GM18951 (cell line): Measurements from ENCODE around the gene LMNB1.

ENCODE experiments used
- POLR2A ChIP-seq: IDR thresholded peaks from 4 replicates; pipeline ENCODE4 v1.6.1; 2011; ENCODE audit warnings: mild to moderate bottlenecking; ENCODE audit not compliant: insufficient read length, insufficient read depth; ENCODE audit errors: extremely low read depth
- in situ Hi-C: fragments of 300-500 bp; cut with MboI; formaldehyde crosslinking; loops from one replicate; pipeline ENCODE4 v1.12.0; 2022; ENCODE audit warnings: low sequenced_read_pairs, mixed read lengths, inconsistent platforms; ENCODE audit not compliant: unreplicated experiment

Gene LMNB1

GRCh38 chr5:126864042-126864688 lies 87.2 kb downstream of the LMNB1 start:
- in situ Hi-C loops, result no loop called here
- TF ChIP-seq POLR2A, result no peak

GRCh38 chr5:126865299-126865698 lies 88.4 kb downstream of the LMNB1 start:
- in situ Hi-C loops, result no loop called here
- TF ChIP-seq POLR2A, result no peak

GRCh38 chr5:126866851-126867636 lies 90.1 kb downstream of the LMNB1 start:
- in situ Hi-C loops, result no loop called here
- no peak for TF ChIP-seq POLR2A

GRCh38 chr5:126868338-126869004 lies 91.5 kb downstream of the LMNB1 start:
- in situ Hi-C loops, result no loop called here

GRCh38 chr5:126869005-126869451 lies 92.1 kb downstream of the LMNB1 start:
- no peak for TF ChIP-seq POLR2A
- in situ Hi-C loops, result no loop called here

More at GRCh38 chr5:126868338-126869004, 91.5 kb downstream of the LMNB1 start:
- no peak for TF ChIP-seq POLR2A

- TF ChIP-seq POLR2A, result no peak
- in situ Hi-C loops, result no loop called here
Measured at GRCh38 chr5:126871441-126871840, 94.5 kb downstream of the LMNB1 start.

- in situ Hi-C loops, result no loop called here
- TF ChIP-seq POLR2A, result no peak
Measured at GRCh38 chr5:126872561-126873354, 95.8 kb downstream of the LMNB1 start.

- TF ChIP-seq POLR2A, result no peak
Measured at GRCh38 chr5:126875303-126875785, 98.4 kb downstream of the LMNB1 start.

GRCh38 chr5:126877602-126878001 lies 100.7 kb downstream of the LMNB1 start:
- TF ChIP-seq POLR2A, result no peak
- in situ Hi-C loops, result no loop called here

More at GRCh38 chr5:126875303-126875785, 98.4 kb downstream of the LMNB1 start:
- in situ Hi-C loops, result no loop called here

- no peak for TF ChIP-seq POLR2A
- in situ Hi-C loops, result no loop called here
Measured at GRCh38 chr5:126878085-126878484, 101.1 kb downstream of the LMNB1 start.

GRCh38 chr5:126878634-126879033 lies 101.7 kb downstream of the LMNB1 start:
- in situ Hi-C loops, result no loop called here
- TF ChIP-seq POLR2A, result no peak

- in situ Hi-C loops, result no loop called here
- TF ChIP-seq POLR2A, result no peak
Measured at GRCh38 chr5:126881821-126882600, 105.1 kb downstream of the LMNB1 start.
